Stimulated activated CD8-positive, alpha-beta memory T cell treated with anti-CD3 and anti-CD28 coated beads, Interleukin-2, amount 100 ng/mL, for 48 hours (primary cell): ENCODE data around the gene SNX22.
"Not testable (repeated sequence)": the region's sequence is repeated elsewhere in the genome, so short reads cannot be mapped to it uniquely, and the experiment has no call there.

Experiments
- DNase-seq, 2 donors: peaks; one replicate each; pipeline ENCODE4 v3.0.0-alpha.2; 2020; ENCODE audit warnings: low read depth in 2 of 2

SNX22 gene

GRCh38 chr15:64151727-64152506 is at the start of gene SNX22:
SNX22 (plus strand) TSS chr15:64151731; CDS start chr15:64151776, 45 bp downstream.
- no peak for DNase-seq

GRCh38 chr15:64102497-64102896 is 49.0 kb upstream of the SNX22 start:
- no peak for DNase-seq

- no peak for DNase-seq
Observed at GRCh38 chr15:64105113-64105704, 46.3 kb upstream of the SNX22 start.

GRCh38 chr15:64107337-64107736 is 44.2 kb upstream of the SNX22 start:
- DNase-seq, result no peak

- not testable (repeated sequence) for DNase-seq
Observed at GRCh38 chr15:64110108-64110701, 41.3 kb upstream of the SNX22 start.

- DNase-seq, result no peak
Observed at GRCh38 chr15:64110950-64111678, 40.4 kb upstream of the SNX22 start.

GRCh38 chr15:64111679-64112050 is 39.9 kb upstream of the SNX22 start:
- no peak for DNase-seq

GRCh38 chr15:64112073-64112772 is 39.3 kb upstream of the SNX22 start:
- no peak for DNase-seq

- DNase-seq, result no peak
Observed at GRCh38 chr15:64112904-64113303, 38.6 kb upstream of the SNX22 start.

GRCh38 chr15:64117759-64118487 is 33.6 kb upstream of the SNX22 start:
- DNase-seq, result no peak

- DNase-seq, result not testable (repeated sequence)
Observed at GRCh38 chr15:64120322-64120721, 31.2 kb upstream of the SNX22 start.

GRCh38 chr15:64121614-64122013 is 29.9 kb upstream of the SNX22 start:
- no peak for DNase-seq

GRCh38 chr15:64122444-64122843 is 29.1 kb upstream of the SNX22 start:
- DNase-seq, result no peak

- DNase-seq, result no peak
Observed at GRCh38 chr15:64122936-64123351, 28.6 kb upstream of the SNX22 start.

GRCh38 chr15:64125978-64126377 is 25.6 kb upstream of the SNX22 start:
- no peak for DNase-seq

GRCh38 chr15:64127521-64128270 is 23.8 kb upstream of the SNX22 start:
- no peak for DNase-seq

- DNase-seq, result no peak
Observed at GRCh38 chr15:64130159-64130558, 21.4 kb upstream of the SNX22 start.

GRCh38 chr15:64131547-64131946 is 20.0 kb upstream of the SNX22 start:
- DNase-seq, result no peak

- DNase-seq, result no peak
Observed at GRCh38 chr15:64132217-64132616, 19.3 kb upstream of the SNX22 start.

- DNase-seq, result no peak
Observed at GRCh38 chr15:64133623-64134344, 17.7 kb upstream of the SNX22 start.
